CD4-positive, alpha-beta T cell treated with Interleukin-21 for 1 hour (primary cell): ENCODE data around the gene SLC26A9.
A peak's percentile ranks its signal among the peaks of the same experiment; 100 is the strongest.

Experiments used
- DNase-seq: peaks from one replicate; pipeline ENCODE4 v3.0.0-alpha.2; 2020

The SLC26A9 gene

GRCh38 chr1:205943245-205943644, at the start of gene SLC26A9:
Gene SLC26A9 (minus strand): TSS chr1:205943456. CDS start chr1:205935820, 7,636 bp downstream.
- DNase-seq = no peak

GRCh38 chr1:205992218-205992882, 49.1 kb upstream of the SLC26A9 start:
- DNase-seq = no peak

GRCh38 chr1:205991237-205991636, 48.0 kb upstream of the SLC26A9 start:
- no peak for DNase-seq

GRCh38 chr1:205990226-205990625, 47.0 kb upstream of the SLC26A9 start:
- DNase-seq = no peak

GRCh38 chr1:205989786-205990185, 46.5 kb upstream of the SLC26A9 start:
- no peak for DNase-seq

GRCh38 chr1:205988585-205988995, 45.3 kb upstream of the SLC26A9 start:
- no peak for DNase-seq

GRCh38 chr1:205986861-205987260, 43.6 kb upstream of the SLC26A9 start:
- no peak for DNase-seq

GRCh38 chr1:205986292-205986691, 43.0 kb upstream of the SLC26A9 start:
- no peak for DNase-seq

GRCh38 chr1:205985330-205986005, 42.2 kb upstream of the SLC26A9 start:
- no peak for DNase-seq

- no peak for DNase-seq
Measured at GRCh38 chr1:205983925-205984725, 40.9 kb upstream of the SLC26A9 start.

- DNase-seq = no peak
Measured at GRCh38 chr1:205981257-205981656, 38.0 kb upstream of the SLC26A9 start.

GRCh38 chr1:205980237-205980870, 37.1 kb upstream of the SLC26A9 start:
- no peak for DNase-seq

GRCh38 chr1:205979301-205979700, 36.0 kb upstream of the SLC26A9 start:
- DNase-seq = no peak

- no peak for DNase-seq
Measured at GRCh38 chr1:205978676-205979075, 35.4 kb upstream of the SLC26A9 start.

- peak; percentile 72 for DNase-seq
Measured at GRCh38 chr1:205977402-205978014, 34.3 kb upstream of the SLC26A9 start.

GRCh38 chr1:205976708-205977401, 33.6 kb upstream of the SLC26A9 start:
- no peak for DNase-seq

GRCh38 chr1:205976036-205976435, 32.8 kb upstream of the SLC26A9 start:
- no peak for DNase-seq

GRCh38 chr1:205975387-205975998, 32.2 kb upstream of the SLC26A9 start:
- no peak for DNase-seq

- DNase-seq = no peak
Measured at GRCh38 chr1:205974712-205975111, 31.5 kb upstream of the SLC26A9 start.

GRCh38 chr1:205973377-205974232, 30.3 kb upstream of the SLC26A9 start:
- DNase-seq = no peak
